Activated T-helper 1 cell treated with anti-CD3 and anti-CD28 coated beads, Interleukin-2, amount 50 U/mL, for 16 hours (primary cell): ENCODE results near the gene SRPK2.
"Not testable (repeated sequence)": the region's sequence is repeated elsewhere in the genome, so short reads cannot be mapped to it uniquely, and the experiment has no call there.

ENCODE experiments used
- DNase-seq, 2 donors: peaks; one replicate each; pipeline ENCODE4 v3.0.0-alpha.2; 2020; ENCODE audit warnings: low read depth in 1 of 2, low spot score in 1 of 2

SRPK2 gene

DNA sequence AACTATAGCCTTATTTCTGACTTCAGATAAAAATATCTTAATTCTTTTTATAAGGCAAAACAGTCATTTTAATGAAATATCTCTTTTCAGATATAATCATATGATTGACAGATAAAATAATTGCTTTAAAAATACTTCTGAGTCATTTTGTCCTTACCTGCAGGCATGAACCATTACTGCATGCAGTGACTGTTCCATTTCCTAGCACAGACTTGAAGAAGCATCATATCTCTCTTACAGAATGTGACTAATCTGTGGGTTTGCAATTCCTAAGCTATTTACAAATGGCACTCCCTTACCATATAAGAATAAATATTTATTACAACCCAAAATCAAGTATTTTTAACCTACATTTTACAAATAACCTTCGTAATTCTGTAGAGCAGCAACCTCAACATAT, 120.7 kb downstream of the SRPK2 start:
- DNase-seq = no peak

GRCh38 chr7:105267244-105267643, 121.5 kb downstream of the SRPK2 start:
- DNase-seq = no peak

DNA sequence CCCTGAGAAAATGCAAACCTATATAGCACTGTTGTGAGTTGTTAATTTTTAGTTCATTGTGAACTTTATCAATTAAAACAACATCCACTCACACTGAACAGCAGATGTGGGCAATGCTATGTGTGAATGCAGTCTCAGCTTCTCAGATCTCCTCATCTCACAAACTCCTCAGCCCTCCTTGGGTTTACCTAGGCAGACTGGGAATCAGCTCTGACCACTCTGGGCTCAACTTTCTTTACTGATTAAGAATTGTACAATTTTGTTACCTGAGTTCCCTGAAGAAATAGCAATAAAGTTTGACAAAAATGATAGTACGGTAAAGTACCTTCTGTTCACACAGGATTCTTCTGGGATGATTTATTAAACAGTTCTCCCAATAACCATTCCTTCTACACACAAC, 124.0 kb downstream of the SRPK2 start:
- no peak for DNase-seq

DNA sequence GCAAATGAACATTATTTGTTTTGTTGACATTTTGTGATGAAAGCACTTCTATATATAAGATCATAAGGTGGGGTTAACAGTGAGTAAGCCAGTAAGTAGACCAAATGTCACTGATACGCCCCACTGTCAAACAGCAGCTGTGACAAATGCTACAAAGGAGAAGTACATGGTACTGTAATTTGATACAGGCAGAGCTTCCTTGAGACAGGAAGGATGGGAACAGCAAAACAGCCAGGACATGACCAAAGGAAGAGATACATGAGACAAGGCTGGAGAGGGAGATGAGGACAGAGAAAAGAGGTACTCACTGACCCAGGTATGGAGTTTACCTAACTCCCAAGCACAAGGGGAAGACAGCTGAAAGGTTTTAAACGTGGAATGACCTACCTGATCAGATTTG, 127.0 kb downstream of the SRPK2 start:
- DNase-seq = no peak

DNA sequence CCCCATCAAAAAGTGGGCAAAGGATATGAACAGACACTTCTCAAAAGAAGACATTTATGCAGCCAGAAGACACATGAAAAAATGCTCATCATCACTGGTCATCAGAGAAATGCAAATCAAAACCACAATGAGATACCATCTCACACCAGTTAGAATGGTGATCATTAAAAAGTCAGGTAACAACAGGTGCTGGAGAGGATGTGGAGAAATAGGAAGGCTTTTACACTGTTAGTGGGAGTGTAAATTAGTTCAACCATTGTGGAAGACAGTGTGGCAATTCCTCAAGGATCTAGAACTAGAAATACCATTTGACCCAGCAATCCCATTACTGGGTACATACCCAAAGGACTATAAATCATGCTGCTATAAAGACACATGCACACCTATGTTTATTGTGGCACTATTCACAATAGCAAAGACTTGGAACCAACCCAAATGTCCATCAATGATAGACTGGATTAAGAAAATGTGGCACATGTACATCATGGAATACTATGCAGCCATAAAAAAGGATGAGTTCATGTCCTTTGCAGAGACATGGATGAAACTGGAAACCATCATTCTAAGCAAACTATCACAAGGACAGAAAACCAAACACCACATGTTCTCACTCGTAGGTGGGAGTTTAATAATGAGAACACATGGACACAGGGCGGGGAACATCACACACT, 128.4 kb downstream of the SRPK2 start:
- not testable (repeated sequence) for DNase-seq

GRCh38 chr7:105258919-105259318, 129.8 kb downstream of the SRPK2 start:
- not testable (repeated sequence) for DNase-seq

GRCh38 chr7:105257338-105257737, 131.4 kb downstream of the SRPK2 start:
- no peak for DNase-seq

GRCh38 chr7:105256761-105257231, 131.9 kb downstream of the SRPK2 start:
- no peak for DNase-seq

- no peak for DNase-seq
Observed at GRCh38 chr7:105250706-105251105, 138.0 kb downstream of the SRPK2 start.

DNA sequence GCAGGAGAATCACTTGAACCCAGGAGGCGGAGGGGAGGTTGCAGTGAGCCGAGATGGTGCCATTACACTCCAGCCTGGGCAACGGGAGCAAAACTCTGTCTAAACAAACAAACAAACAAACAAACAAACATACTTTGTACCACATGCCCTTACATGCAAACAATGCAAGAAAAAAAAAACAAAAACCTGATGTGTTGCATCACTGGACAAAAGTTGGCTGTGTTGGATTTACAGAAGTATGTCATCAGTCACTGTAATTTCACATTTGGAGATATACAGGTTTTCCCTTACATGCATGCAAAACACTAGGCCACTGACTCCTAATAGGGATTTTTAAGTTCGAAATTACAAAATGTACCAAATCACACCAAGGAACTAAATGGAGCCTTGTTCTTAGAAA, 138.5 kb downstream of the SRPK2 start:
- no peak for DNase-seq

DNA sequence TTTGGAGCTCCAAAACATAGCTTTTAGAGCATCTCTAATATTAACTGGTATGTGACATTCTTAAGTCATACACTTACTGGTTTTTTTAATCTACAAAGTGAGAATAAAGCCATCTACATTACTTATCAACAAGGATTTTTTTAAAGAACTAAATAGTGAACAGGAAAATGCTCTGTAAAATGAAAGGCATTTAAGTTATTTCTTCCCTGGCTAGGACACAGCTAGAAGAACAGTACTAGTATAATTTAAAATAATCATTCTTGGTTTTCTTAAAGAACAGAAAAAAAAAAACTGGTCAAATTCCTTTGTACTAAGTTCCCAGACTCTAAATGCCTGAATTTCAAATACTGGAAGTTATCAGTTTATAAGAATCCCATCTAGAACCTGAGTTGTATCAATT, 139.5 kb downstream of the SRPK2 start:
- DNase-seq = no peak

- DNase-seq = no peak
Observed at GRCh38 chr7:105246679-105247078, 142.0 kb downstream of the SRPK2 start.

- DNase-seq = no peak
Observed at GRCh38 chr7:105246256-105246655, 142.5 kb downstream of the SRPK2 start.

DNA sequence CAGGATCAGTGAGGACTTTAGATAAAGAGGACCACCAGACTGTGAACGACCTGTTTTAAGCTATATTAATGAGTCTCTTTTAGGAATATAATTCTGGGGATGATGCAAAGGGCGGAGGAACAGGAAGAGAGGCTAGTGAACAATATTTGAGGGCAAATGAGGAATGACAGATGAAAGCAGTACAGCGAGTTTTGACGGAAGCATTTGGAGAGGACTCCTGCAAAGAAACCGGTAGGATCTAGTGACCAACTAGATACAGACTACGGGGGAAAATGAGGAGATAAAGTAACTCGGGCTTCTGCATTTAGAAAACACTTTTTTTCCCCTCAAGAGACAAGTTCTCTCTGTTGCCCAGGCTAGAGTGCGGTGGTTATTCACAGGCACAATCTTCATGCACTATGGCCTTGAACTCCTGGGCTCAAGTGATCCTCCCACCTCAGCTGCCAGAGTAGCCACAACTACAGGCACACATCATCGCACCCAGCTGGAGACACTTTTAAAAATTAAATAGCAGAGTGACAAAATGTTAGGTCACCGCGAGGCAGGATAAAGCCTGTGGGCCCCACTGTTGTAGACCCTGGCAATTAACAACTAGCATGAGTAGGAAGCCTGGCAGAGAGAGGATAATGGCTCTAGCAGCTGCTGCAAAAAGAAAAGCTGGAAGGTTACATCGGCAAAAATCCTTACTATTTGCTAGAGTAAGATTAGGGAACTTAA, 143.2 kb downstream of the SRPK2 start:
- no peak for DNase-seq

DNA sequence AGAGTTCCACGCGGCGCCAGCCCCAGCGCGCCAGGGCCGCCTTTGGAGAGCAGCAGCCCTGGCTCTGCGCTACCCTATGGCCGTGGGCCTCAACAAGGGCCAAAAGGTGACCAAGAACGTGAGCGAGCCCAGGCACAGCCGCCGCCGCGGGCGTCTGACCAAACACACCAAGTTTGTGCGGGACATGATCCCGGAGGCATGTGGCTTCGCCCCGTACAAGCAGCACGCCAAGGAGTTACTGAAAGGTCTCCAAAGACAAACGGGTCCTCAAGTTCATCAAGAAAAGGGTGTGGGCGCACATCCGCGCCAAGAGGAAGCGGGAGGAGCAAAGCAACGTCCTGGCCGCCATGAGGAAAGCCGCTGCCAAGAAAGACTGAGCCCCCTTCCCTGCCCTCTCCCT, 144.1 kb downstream of the SRPK2 start:
- no peak for DNase-seq

DNA sequence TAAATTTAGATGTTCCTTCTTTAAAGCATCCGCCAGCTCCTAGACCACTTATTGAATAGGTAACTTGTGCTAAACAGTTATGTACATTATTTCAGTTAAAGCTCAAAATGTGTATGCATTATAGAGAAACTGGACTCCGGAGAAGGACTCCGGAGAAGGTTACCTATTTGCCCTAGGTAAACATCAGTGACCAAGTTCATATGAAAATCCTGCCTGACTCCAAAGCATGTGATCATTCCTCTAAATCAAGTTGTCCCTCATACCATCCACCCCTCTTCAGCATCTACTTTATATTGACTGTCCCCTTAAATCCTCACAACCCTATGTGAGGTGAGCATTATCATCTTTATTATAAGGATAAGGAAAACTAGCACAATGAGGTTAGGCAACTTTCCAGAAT, 147.5 kb downstream of the SRPK2 start:
- no peak for DNase-seq

DNA sequence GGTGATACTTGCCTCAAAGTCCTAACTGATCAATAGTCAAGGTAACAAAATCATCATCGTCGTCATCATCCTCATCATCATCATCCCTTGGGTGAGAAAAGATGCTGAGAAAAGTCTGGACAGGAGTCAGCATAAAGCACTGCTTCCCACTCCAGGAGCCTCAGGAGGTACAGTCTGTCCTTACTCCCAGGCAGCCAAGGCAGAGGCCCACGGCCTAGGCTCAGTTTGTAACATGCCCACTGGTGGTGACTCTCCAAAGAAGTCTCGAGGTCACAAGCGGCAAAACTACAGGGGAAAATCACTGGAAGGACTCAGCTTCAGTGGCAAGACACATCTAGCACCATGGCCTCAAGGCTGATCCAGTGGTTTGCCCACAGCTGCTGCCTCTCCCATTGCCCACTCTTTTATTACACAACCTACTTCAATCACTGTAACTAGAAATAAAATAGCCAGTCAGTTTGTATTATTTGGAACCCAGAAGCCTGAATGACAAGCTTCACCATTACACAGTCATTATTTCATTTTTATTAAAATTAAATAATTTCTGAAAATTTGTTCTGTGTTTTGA, 150.4 kb downstream of the SRPK2 start:
- DNase-seq = no peak

- DNase-seq = no peak
Observed at GRCh38 chr7:105234886-105235285, 153.8 kb downstream of the SRPK2 start.

- DNase-seq = not testable (repeated sequence)
Observed at GRCh38 chr7:105232829-105233291, 155.9 kb downstream of the SRPK2 start.

- DNase-seq = no peak
Observed at GRCh38 chr7:105230486-105230885, 158.2 kb downstream of the SRPK2 start.

GRCh38 chr7:105229641-105230040, 159.1 kb downstream of the SRPK2 start:
- DNase-seq = no peak

DNA sequence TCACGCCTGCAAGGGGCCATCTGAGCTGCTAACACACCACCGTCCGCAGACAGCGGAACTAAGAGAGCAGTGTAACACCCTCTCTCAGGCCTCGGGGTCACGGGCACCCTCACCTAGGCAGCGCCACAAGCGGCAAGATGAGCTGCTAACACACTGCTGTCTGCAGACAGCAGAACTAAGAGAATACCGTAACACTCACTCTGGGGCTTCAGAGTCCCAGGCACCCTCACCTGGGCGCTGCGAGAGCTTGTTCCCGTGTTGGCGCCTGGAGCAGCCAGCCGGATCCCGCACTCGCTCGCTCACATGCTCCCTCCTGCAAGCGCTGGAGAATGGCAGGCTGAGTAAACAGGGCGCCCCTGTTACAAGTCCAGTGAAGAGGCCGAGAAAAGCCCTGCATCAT, 160.2 kb downstream of the SRPK2 start:
- DNase-seq = no peak
